ENCODE results near the gene PXDC1.
"Not testable (repeated sequence)": the region's sequence is repeated elsewhere in the genome, so short reads cannot be mapped to it uniquely, and the experiment has no call there.

PXDC1 gene

GRCh38 chr6:3762852-3763251, 11.3 kb upstream of the PXDC1 start:
- ChIA-PET CTCF (no interaction called here), POLR2A (no interaction called here)
- DNase-seq (ENCODE audit: extremely low spot score): no peak
- TF ChIP-seq CTCF (IDR thresholded peaks at IDR 0.05; ENCODE audit: control extremely low read depth, extremely low read depth, low read depth, missing control alignments): no peak

GRCh38 chr6:3762359-3762758, 10.8 kb upstream of the PXDC1 start:
- ChIA-PET POLR2A (no interaction called here), CTCF (no interaction called here)
- TF ChIP-seq CTCF (IDR thresholded peaks at IDR 0.05; ENCODE audit: control extremely low read depth, extremely low read depth, low read depth, missing control alignments): no peak
- DNase-seq (ENCODE audit: extremely low spot score): no peak

DNA sequence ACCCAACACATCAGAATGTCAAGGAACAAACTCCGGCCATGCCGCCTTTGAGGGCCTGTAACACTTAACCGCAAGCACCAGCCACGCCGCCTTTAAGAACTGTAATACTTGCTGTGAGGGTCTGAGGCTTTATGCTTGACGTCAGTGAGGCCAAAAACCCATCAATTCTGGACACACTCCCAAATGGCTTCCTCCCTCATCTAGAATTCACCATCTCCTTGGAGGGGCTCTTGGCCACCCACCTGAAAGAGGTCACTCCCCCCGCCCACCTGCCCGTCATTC, 10.4 kb upstream of the PXDC1 start:
- ChIA-PET CTCF (no interaction called here), POLR2A (no interaction called here)
- no peak for TF ChIP-seq CTCF (IDR thresholded peaks at IDR 0.05; ENCODE audit: control extremely low read depth, extremely low read depth, low read depth, missing control alignments)
- no peak for DNase-seq (ENCODE audit: extremely low spot score)

GRCh38 chr6:3759646-3760232, 8.2 kb upstream of the PXDC1 start:
- no peak for TF ChIP-seq CTCF (IDR thresholded peaks at IDR 0.05; ENCODE audit: control extremely low read depth, extremely low read depth, low read depth, missing control alignments)
- POLR2A ChIA-PET: no interaction called here
- CTCF ChIA-PET: interaction anchor here (0.7 to 1.8 kb wide), 5 partner anchors 19 to 218 kb away, joined by 3 to 6 read pairs (median 3); partner anchors contain the start of gene FAM50B

GRCh38 chr6:3758842-3759144, 7.3 kb upstream of the PXDC1 start:
- no peak for DNase-seq (ENCODE audit: extremely low spot score)
- CTCF ChIA-PET: interaction anchor here (1.5 kb wide), 2 partner anchors 27 to 232 kb away, joined by 4 to 6 read pairs; no protein-coding TSS in a partner anchor
- TF ChIP-seq CTCF (IDR thresholded peaks at IDR 0.05; ENCODE audit: control extremely low read depth, extremely low read depth, low read depth, missing control alignments): no peak
- POLR2A ChIA-PET: no interaction called here

More at GRCh38 chr6:3759646-3760232, 8.2 kb upstream of the PXDC1 start:
- DNase-seq (ENCODE audit: extremely low spot score): no peak

GRCh38 chr6:3757998-3758841, 6.7 kb upstream of the PXDC1 start:
- CTCF ChIA-PET: interaction anchor here (1.5 kb wide), 1 partner anchor 232 kb away, joined by 4 read pairs; no protein-coding TSS in a partner anchor
- POLR2A ChIA-PET; DNase-seq (ENCODE audit: extremely low spot score): not testable (repeated sequence)

GRCh38 chr6:3757241-3757641, 5.7 kb upstream of the PXDC1 start:
- POLR2A ChIA-PET: no interaction called here
- CTCF ChIA-PET: interaction anchor here (2.7 kb wide), 1 partner anchor 221 kb away, joined by 9 read pairs; no protein-coding TSS in a partner anchor
- TF ChIP-seq CTCF (IDR thresholded peaks at IDR 0.05; ENCODE audit: control extremely low read depth, extremely low read depth, low read depth, missing control alignments): no peak
- no peak for DNase-seq (ENCODE audit: extremely low spot score)

Measured in GM10248 (cell line).